ENCODE data around the gene SREBF2.
"Not testable (repeated sequence)": the region's sequence is repeated elsewhere in the genome, so short reads cannot be mapped to it uniquely, and the experiment has no call there.

SREBF2 gene

DNA sequence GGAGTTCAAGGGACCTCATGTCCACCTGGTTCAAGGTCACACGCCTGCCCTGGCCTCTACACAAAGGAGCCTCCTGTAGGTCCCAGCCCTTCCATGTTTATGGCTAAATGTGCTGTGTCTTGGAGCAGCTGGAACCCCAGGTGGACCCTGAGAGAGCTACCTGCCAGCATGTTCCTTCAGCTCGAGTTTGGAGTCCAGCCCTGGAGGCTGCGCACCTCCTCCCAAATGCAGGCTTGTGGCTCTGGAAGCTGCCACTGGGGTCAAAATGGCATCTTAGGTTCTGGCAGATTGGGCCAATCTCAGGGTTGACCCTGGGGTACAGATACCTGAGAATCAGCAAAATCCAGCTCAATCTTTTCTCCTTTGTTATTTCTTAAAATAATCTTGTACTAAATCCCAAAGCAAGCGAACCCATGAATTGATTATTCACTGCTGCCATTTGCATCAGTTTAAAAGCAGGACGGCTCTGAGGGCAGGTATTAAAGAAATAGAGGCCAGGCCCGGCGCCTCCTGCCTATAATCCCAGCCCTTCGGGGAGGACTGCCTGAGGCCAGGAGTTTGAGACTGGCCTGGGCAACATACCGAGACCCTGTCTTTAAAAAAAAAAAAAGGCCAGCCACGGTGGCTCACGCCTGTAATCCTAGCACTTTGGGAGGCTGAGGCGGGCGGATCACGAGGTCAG, 90.8 kb downstream of the SREBF2 start:
- DNase-seq = no peak

DNA sequence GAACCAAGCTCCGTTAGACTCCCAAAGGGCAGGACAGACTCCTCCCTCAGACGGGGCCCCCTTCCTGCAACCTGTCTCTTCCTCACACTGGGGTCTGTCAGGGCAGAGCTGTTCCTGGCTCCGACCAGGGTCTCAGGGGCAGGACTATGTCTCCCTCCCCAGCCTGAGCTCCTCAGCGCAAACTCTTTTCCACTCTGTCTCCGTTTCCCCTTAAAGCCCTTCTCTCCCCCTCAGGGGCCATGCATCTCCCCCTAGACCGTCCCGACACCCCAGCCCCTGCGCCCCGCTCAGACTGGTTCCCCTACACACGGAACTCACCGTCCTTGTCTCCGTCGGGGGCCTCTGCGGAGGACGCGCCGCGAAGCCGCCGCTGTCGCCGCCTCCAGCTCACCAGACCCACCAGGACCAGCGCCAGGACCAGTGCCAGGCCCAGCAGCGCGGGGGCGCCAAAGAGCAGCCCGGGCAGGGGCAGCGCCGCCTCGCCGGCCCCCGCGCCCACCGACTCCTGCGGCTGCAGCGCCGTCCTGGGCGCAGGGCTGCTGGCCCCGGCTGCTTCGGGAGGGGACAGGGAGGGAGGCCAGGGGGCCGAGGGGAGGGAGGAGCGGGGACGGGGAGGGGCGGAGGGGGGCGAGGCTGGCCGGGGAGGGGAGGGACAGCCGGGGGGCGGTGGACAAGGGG, 93.0 kb downstream of the SREBF2 start:
- DNase-seq = peak; percentile 64

DNA sequence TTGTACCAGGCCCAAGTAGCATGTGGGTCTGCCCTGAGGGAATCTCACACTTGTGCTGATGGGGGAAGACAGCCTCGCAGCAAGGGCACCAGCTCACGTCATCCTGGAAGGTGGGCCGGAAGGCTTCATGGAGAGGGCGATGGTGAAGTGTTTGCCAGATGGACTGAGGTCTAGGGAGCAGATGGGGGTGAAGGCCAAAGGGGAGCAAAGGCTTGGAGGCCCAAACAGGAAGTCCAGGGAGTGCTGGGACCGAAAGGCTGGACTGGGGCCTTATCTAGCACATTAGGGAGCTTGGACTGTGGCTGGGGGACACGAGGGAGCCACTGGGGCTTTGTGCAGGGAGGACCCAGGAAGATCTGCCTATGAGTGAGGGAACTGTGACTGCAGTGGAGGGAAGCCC, 94.9 kb downstream of the SREBF2 start:
- no peak for DNase-seq

DNA sequence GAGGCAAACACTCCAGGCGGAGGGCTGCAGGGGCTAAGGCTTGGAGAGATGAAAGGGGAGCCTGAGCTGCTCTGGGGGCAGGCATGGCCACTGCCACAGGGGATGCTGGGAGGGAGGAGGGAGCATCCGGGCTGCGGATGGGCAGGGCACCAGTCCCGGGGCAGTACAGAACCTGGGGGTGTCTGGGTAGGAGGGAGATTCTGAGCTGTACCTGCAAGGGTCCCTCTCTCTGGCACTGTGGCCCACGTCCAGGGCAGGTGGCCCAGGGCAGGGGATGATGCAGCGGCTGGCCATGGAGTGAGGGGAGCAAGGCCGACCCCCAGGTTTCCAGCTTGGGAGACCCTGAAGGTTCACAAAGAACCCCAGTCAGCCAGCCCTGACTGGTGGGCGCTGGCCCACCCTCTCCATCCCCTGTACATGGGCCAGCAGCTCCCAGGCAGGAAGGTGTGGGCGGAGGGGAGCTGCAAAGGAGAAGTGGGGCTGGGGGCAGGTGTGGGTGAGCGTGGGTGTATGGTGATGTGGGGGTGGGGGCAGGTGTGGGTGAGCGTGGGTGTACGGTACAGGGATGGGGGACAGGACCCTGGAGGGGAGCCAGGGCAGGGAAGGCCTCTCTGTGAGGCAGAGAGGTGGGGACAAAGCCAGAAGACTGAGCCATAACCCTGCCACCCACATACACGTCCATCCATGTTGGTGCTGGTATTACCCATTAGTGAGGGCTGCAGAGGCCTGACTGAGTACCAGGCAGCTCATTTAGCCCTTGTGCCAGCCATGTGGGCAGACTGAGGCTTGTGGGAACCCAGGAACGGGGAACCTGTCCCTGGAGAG, 95.9 kb downstream of the SREBF2 start:
- no peak for DNase-seq

DNA sequence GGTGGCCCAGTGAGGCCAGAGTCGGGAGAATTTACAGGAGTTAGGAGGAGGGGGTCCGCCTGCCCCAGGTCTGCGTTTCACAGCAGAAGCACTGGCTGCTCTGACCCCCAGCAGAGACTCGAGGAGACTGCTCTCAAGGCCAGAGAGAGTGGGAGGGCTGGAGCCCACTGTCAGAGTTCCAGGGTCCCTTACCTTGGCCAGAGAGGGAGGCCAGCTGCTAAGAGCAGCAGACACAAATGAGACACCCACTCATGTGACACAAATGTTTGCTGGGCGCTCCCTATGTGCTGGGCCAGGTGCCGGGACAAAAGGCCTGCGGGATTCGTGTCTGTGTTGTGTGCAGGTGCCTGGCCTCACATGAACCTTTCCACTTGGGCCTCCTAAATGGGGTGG, 96.5 kb downstream of the SREBF2 start:
- DNase-seq = no peak

DNA sequence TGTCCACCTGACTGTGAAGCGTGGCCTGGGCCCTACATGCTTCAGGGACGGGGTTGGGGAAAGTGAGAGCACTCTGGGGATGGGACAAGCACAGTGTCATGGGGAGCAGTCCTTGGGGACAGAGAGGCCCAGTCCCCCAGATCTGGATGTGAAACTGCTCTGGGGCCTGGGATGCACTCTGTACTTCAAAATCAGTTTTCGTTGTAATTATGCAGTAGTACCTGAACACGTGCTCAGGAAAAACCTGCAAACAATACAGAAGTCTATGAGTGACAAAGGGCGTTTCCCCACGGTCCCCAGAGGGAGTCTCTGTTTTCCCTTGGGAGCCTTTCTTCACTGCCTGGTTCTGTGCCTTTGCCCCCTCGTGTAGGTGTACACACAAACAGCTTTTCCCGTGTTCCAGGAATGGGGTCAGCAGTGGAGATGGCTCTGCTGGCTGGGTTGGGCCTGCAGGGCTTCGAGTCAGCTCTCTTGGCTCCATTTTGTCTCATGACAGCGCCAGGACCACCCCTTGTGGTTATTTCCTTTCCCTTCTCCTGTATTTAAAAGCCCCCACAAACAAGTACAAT, 98.9 kb downstream of the SREBF2 start:
- DNase-seq = no peak

DNA sequence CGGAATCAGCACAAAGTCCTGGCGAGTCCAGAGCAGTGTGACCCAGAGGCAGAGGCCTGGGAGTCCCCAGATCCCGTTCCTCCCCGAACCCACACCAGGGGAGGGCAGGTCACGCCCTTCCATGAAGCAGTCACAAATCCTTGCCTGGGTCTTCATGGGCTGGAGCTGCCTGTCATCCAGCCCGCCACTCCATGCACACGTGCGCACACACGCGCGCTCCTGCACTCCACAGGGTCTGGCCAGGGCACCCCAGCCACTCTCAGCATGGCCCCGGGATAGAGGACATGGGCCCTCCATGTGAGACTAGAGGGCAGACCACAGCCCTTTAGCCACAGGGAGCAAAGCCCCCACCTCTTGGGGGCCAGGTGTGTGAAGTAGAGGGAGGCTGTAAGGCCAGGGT, 99.4 kb downstream of the SREBF2 start:
- DNase-seq = no peak

DNA sequence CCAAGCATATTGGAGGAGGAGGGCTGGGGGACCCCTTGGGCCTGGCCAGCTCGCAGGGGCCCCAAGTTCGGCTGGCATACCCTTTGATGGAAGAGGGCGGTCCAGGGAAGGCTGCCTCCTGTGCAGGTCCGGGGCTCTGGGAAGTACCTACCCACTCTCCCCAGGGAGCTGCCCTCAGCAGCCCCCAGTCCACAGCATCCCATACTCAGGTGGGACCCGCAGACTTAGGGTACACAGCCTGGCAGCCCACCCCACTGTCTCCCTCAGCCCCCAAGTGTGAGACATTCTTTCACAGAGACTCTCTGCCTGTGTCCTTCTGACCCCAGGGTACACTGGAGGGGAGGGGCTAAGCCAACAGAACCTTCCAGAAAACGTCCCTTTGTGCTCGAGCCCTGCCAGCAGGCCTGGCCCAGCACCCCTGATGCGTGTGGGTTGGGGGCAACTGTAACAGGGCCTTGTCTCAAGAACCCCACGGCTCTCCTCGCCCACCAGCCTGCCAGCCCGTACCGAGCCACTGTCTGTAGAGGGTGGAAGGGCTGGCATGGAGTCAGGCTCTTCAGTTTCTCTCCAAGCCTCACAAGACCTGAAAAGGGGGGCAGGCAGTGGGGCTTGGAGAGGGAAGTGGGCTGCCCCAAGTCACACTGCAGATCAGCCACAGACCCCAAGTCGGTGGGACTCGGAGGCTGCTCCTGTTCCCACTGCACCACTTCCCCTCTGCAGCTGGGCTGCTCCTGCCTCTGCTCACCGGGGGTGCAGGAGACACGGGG, 100.7 kb downstream of the SREBF2 start:
- no peak for DNase-seq

DNA sequence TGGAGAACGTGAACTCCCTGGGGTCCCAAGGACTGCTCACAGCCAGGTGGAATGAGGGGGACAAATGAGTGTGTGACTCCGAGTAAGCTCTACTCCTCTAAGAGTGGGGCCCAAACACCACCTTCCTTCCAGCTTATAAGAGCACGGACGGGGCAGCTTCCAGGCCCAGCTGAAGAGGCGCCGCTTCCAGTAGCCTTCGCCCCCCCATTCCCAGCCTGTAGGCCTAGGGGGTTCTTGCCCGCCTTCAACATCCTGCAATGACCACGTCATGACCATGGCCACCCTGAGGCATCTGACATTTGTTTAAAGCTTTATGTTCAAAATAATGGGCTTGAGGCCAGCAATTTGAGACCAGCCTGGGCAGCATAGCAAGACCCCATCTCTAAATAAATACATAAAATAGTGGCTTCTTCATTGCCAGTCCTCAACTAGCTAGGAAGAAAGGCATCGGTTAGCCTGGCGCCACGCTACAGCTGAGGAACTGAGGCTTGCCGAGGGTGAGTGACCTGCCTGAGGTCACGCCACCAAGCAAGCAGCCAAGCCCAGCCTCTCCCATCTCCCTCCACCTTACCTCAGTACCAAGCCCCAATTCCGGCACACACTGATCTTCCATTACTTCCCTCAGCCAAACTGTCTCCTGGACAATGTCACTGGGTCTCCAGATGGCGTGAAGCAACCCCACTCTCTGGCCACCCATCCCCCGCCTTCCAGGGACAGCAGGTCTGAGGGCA, 101.5 kb downstream of the SREBF2 start:
- no peak for DNase-seq

DNA sequence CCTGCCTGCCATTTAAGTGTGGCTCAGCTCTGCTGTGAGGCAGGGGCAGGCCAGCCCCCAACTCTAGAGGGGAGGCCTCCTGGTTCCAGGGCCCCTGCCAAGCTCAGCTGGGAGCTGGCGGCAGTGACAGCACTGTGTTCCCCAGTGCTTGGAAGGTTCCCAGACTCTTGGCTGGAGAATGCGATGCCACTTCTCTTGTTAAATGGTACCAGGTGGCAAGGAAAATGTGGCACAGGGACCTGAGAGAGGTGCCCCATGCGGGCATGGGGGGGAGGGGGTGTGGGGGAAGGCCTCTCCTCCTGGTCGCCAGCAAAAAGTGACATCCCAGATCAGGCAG, 102.1 kb downstream of the SREBF2 start:
- DNase-seq = no peak

DNA sequence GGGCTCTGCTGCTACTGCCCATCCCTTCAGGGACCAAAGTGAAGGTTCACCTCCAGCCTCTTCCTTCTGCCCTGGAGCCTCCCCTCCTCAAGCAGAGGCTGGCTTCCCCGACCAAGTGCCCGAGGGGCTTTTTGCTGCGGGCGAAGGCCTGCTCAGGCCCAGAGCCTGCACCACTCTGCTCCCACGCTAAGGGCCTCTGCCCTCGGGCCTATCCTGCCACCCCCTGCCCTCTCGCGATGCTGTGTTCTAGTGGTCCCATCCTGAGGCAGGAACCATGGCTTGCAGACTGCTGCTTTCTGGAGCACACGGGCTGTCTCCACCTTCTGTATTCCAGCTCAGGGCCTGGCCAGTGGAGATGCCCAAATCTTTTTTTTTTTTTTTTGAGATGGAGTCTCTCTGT, 102.6 kb downstream of the SREBF2 start:
- no peak for DNase-seq

DNA sequence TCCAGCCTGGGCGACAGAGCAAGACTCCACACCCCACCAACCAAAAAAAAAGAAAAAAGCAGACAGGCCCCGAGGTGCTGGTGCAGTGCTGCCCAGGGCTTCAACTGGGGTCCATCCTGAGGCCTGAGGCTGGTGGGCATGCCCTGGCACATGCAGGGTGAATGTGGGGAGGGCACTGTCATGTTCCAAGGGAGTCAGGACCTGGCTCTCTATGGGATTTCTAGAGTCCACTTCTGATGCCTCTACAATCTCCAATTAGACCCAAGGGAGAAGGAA, 103.9 kb downstream of the SREBF2 start:
- DNase-seq = no peak

DNA sequence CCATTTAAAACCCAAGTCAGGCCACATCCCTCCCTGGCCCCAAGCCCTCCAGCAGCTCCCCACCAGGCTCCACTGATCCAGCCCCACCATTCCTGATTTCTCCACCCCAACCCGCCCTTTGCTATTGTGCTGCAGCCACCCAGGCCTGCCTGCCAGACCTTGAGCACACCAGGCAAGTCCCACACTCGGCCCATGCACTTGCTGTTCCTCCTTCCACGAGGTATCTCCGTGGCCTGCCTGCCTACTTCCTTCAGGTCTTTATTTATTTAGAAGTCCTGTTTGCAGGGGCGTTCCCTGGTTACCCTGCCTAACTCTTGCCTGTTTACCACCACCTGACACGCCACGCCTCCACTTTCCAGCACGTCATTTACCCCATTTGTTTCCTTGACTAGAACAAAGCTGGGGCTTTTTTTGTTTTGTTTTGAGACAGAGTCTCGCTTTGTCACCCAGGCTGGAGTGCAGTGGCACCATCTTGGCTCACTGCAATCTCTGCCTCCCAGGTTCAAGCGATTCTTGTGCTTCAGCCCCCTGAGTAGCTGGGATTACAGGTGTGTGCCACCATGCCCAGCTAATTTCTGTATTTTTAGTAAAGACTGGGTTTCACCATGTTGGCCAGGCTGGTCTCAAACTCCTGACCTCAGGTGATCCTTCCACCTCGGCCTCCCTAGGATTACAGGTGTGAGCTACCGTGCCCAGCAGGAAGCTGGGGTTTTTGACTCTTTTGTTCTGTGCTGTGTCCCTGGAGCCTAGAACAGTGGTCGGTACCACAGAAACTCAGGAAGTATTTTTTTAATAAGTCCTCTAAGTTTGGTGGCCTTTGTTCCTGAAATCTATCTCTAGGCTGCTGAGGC, 107.3 kb downstream of the SREBF2 start:
- DNase-seq = no peak

DNA sequence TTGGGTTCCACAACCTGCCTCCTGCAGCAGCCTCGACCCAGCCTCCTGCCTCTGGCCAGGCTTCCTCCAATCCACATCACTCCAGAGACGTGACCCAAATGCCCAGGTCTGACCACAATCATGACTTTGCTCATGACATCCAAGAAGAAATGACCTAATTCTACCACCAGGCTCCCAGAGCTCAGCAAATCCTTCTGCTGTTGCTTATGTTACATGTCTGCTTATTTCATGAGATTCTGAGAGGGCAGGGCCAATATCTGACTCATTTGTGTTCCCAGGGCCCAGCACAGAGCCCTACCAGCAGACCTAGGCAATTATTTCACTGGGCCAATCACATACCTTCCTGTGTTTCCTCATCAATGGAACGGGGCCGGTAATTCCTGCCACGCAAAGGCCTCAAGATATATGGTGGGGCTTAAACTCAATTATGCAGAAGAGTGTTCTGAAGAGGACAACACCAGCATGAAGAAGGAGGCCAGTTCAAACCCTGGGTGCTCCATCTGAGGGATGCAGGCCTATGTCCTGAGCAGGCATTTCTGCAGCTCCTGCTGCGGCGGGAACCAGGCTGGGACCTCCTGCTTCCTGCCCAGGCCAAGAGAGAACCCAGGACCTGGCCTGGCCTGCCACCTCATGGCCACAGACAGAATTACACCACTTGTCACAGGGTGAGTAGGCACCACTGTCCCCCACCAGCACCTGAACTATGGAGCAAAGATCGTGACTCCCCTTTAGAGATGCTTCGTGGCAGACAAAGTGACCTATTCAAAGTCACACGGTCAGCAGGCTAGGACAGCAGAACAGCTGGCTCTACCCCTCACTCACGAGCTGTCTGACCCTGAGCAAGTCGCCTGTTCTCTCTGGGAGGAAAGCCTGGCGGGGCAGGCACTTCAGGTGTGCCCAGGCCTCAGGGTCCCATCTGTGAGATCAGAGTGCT, 108.2 kb downstream of the SREBF2 start:
- DNase-seq = peak; percentile 78

DNA sequence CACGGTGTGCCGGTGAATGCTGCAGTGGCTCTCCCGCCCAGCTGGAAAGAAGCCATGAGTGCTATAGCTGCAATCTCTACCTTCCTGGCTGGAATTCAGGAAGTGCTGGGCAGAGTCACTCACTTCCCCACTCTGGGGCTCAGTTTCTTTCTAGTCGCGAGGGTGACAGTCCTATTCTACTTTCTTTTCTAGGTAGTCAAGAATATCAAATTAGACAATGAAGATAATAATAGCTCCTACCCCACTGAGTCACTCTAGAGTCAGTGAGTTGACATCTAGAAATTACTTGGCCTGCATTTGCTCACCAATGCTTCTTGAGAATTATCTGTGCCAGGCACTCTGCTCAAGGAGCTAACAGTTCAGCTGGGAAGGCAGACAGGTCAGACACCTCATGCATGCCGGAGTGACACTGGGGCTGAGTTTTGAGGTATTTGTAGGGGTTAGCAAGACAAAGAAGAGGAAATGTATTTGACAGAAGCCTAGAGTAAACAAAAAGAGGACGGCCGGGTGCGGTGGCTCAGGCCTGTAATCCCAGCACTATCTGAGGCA, 110.8 kb downstream of the SREBF2 start:
- no peak for DNase-seq

DNA sequence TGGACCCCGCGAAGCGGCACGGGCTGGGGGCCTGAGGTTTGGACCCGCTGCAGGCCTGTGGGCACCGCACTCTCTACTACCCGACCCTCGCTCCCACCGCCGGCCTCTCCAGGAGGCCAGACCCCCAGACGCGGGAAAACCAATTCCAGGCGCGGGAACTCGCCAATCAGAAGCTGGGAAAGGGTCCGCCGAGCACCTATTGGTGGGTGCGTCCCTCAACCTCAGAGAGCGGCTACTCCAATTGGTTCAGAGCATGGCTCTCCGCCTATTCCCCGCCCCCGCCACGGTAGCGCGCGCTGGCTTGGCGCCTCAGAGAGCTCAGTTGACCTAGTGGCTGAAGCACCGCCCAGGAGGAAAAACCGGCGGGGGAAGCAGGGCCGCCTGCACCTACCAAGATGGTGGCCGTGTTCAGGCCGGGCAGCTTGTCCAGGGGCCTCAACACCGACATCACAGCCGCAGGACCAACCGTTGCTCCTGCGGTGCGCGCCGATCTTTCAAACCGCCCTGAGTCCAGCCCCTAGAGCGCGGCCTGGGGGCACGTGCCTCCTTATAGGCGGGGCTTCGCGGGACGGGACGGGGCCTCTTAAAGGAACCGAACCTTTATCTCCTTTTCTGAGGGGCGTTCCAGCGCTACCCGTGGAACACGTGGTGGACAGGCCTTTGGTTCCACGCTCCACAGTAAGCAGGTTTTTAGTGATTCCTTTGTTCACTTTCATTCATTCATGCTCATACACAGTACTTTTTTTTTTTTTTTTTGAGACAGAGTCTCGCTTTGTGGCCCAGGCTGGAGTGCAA, 113.9 kb downstream of the SREBF2 start, which contains the start of gene CENPM:
TSS of gene CENPM (minus strand) at position 524 of the 795 bp plus-strand sequence. CDS start at position 448, 76 bp downstream.
- peak; percentile 97 for DNase-seq

DNA sequence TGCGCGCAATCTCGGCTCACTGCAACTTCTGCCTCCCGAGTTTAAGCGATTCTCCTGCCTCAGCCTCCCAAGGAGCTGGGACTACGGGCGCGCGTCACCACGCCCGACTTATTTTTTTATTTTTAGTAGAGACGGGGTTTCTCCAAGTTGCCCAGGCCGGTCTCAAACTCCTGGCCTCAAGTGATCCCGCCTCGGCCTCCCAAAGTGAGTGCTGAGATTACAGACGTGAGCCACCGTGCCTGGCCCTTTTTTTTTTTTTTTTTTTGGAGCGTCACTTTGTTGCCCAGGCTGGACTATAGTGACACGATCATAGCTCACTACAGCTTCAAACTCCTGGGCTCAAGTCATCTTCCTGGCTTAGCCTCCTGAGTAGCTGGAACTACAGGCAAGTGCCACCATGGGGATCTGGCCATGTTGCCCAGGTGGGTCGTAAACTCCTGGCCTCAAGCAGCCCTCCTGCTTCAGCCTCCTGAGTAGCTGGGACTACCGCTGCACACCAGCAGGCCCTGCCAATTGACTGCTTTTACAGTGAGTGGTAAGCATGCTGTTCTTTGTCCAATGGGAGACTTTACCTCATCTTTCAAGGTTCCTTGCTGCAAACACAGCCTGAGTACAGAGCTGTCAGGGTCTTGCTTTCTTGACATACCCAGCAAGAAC, 114.6 kb downstream of the SREBF2 start:
- DNase-seq = no peak

DNA sequence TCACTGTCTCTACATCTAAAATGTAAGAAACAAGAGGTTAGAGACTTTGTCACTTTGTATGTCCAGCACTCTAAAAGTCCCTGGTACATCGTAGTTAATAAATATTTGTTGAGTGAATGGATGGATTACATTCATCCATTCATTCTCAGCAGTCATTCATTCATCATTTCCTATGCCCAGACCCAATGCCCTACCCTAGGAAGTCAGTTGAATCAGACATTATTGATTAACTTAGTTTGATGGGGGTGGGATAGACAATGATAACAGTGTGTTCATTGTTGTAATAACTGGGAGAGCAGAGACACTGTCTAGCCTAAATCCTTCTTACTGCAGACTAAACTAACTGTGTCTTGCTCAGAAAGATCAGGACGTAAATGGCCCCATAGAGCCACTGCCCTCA, 115.2 kb downstream of the SREBF2 start:
- no peak for DNase-seq

DNA sequence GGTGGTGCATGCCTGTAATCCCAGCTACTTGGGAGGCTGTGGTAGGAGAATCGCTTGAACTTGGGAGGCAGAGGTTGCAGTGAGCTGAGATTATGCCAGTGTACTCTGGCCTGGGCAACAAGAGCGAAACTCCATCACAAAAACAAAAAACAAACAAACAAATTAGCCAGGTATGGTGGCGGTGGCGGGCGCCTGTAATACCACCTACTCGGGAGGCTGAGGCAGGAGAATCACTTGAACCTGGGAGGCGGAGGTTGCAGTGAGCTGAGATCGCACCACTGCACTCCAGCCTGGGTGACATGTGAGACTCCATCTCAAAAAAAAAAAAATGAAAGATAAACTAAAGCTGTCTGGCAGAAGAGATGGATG, 116.0 kb downstream of the SREBF2 start:
- not testable (repeated sequence) for DNase-seq

All from OCI-M1 (cell line).